GM12878 (cell line): Measurements from ENCODE around the gene COL5A3. TPM values are rescaled to one million over a fixed set of nuclear protein-coding genes. Genes with fewer than 3 reads are reported as not detected.

Source experiments
- ATAC-seq: fragments of 200-7000 bp; cut with Tn5 transposase; 3 replicates; pipeline ENCODE4 v1.9.1; 2020; ENCODE audit warnings: mild to moderate bottlenecking, moderate library complexity
- BruUV-seq: library from RNA; stranded (reverse); fragments of 400-500 nt; replicated peaks from 2 replicates; lab custom pipeline; 2021; lab: Mats Ljungman, UMichigan
- CTCF ChIA-PET: fragments of 300-600 bp; sonication (Branson Sonifier 250); formaldehyde crosslinking; extraction: SDS; loops from one replicate; lab custom pipeline; 2021; ENCODE audit warnings: inconsistent platforms; lab: Yijun Ruan, JAX
- POLR2A ChIA-PET: fragments of 350-600 bp; formaldehyde crosslinking; extraction: SDS; loops from one replicate; lab custom pipeline; 2021; ENCODE audit warnings: inconsistent platforms; lab: Charles Lee
- RAD21 ChIA-PET: fragments of 300-600 bp; sonication (Branson Sonifier 250); formaldehyde crosslinking; loops from one replicate; lab custom pipeline; 2023; ENCODE audit warnings: antibody characterized with exemption; ENCODE audit not compliant: unreplicated experiment; lab: Charles Lee
- SMC1A ChIA-PET: fragments of 300-600 bp; sonication (Branson Sonifier 250); formaldehyde crosslinking; loops from one replicate; lab custom pipeline; 2023; ENCODE audit not compliant: unreplicated experiment, uncharacterized antibody; lab: Charles Lee
- DNase-seq: peaks from one replicate; pipeline ENCODE4 v3.0.0-alpha.2; 2011; ENCODE audit warnings: low read depth, low spot score
- FAIRE-seq: peaks from 3 replicates; lab custom pipeline; 2011; peaks lifted over from hg19 to GRCh38; lab: Jason Lieb, UNC
- H2AFZ ChIP-seq: 2 replicates; pipeline ENCODE4 v1.6.0; 2011; ENCODE audit warnings: low read depth, low read length, control low read depth; ENCODE audit not compliant: control insufficient read depth
- H3K27ac ChIP-seq: 2 replicates; pipeline ENCODE4 v1.5.1; 2011; ENCODE audit warnings: control low read depth; ENCODE audit not compliant: control insufficient read depth, insufficient read depth
- H3K27me3 ChIP-seq, 2 experiments: replicated peaks in 1 of 2; 2 replicates each; pipeline versions ENCODE4 v1.6.0 to v1.6.1; 2011; ENCODE audit warnings: low read length in 1 of 2; ENCODE audit not compliant: control insufficient read depth in 2 of 2, insufficient read depth in 2 of 2
- H3K36me3 ChIP-seq, 2 experiments: 2 replicates each; pipeline ENCODE4 v1.5.1; 2011; ENCODE audit warnings: low read length in 1 of 2; ENCODE audit not compliant: control insufficient read depth in 2 of 2, insufficient read depth in 2 of 2
- H3K4me1 ChIP-seq: 2 replicates; pipeline ENCODE4 v1.6.1; 2011; ENCODE audit warnings: mild to moderate bottlenecking, low read length, moderate library complexity, mixed read lengths; ENCODE audit not compliant: control insufficient read depth, insufficient read depth
- H3K4me2 ChIP-seq: 2 replicates; pipeline ENCODE4 v1.6.0; 2011; ENCODE audit warnings: control low read depth; ENCODE audit not compliant: control insufficient read depth, insufficient read depth
- H3K4me3 ChIP-seq: fragments of 200-600 bp; sonication (generic); 2 replicates; pipeline ENCODE4 v1.5.1; 2016
- H3K79me2 ChIP-seq: 2 replicates; pipeline ENCODE4 v1.6.0; 2011; ENCODE audit warnings: low read length; ENCODE audit not compliant: control insufficient read depth, insufficient read depth
- H3K9ac ChIP-seq: 2 replicates; pipeline ENCODE4 v1.8.0; 2011; ENCODE audit warnings: low read length, control low read depth, mixed read lengths; ENCODE audit not compliant: control insufficient read depth, insufficient read depth
- H3K9me3 ChIP-seq: replicated peaks from 3 replicates; pipeline ENCODE4 v1.5.1; 2011; ENCODE audit warnings: mild to moderate bottlenecking, low read length; ENCODE audit not compliant: control insufficient read depth, insufficient read depth
- H4K20me1 ChIP-seq: 2 replicates; pipeline ENCODE4 v1.6.0; 2011; ENCODE audit not compliant: control insufficient read depth, insufficient read depth
- GATAD2B ChIP-seq: fragments of 450-650 bp; conservative IDR thresholded peaks from 2 replicates; pipeline ENCODE4 v1.6.1; 2017; ENCODE audit warnings: low read depth, mild to moderate bottlenecking, moderate library complexity
- MEF2B ChIP-seq: fragments of 450-650 bp; IDR thresholded peaks from 2 replicates; pipeline ENCODE4 v1.6.1; 2018; ENCODE audit warnings: mild to moderate bottlenecking, moderate library complexity; ENCODE audit not compliant: partially characterized antibody, poor library complexity, severe bottlenecking
- NRF1 ChIP-seq: conservative IDR thresholded peaks from 2 replicates; pipeline ENCODE4 v1.6.1; 2011; ENCODE audit warnings: mild to moderate bottlenecking, low read depth, low read length, improper control_type of control experiment
- PKNOX1 ChIP-seq: fragments of 450-650 bp; IDR thresholded peaks from 2 replicates; pipeline ENCODE4 v1.6.1; 2016; ENCODE audit warnings: mild to moderate bottlenecking
- TARDBP ChIP-seq: IDR thresholded peaks from 2 replicates; pipeline ENCODE4 v1.6.1; 2016; ENCODE audit warnings: borderline replicate concordance
- TCF12 ChIP-seq: IDR thresholded peaks from 2 replicates; pipeline ENCODE4 v1.6.1; 2011; ENCODE audit warnings: low read depth, mild to moderate bottlenecking, low read length
- TCF3 ChIP-seq: IDR thresholded peaks from 2 replicates; pipeline ENCODE4 v1.6.1; 2012; ENCODE audit warnings: low read depth, mild to moderate bottlenecking, low read length, borderline replicate concordance; ENCODE audit not compliant: insufficient read depth
- WGBS: methylation state at CpG from one replicate; pipeline ENCODE4 v1.1.6; 2016; ENCODE audit warnings: low lambda C conversion rate; ENCODE audit not compliant: insufficient replicate concordance, insufficient coverage; ENCODE audit errors: missing lambda C conversion rate; 5-methylcytosine and 5-hydroxymethylcytosine counted together
- in situ Hi-C: fragments of 300-500 bp; cut with MboI; formaldehyde crosslinking; loops from 9 replicates; pipeline ENCODE4 v1.14.3; 2018; ENCODE audit warnings: mixed read lengths
- intact Hi-C: fragments of 100-400 bp; cut with micrococcal nuclease; formaldehyde crosslinking; loops from one replicate; pipeline ENCODE4 v1.14.2; 2022; ENCODE audit not compliant: unreplicated experiment
- polyA plus RNA-seq, 11 experiments: library from polyadenylated mRNA; depleted of rRNA in 4 of 11; unstranded in 6 of 11; stranded (reverse) in 5 of 11; fragments of >200 nt; fragmentation: Nextera tagmentation in 4 of 11; fragmentation: Illumina TruSeq in 1 of 11; extraction: Ambion mirVana in 4 of 11; extraction: Trizol in 1 of 11; gene quantifications; 1 replicate in 1 of 11; 2 replicates in 10 of 11; pipeline versions ENCODE4 v1.2.1 to v1.2.3, GENCODE V29; 2011 to 2016; ENCODE audit warnings: inconsistent platforms in 2 of 11, missing spikeins in 2 of 11, low read depth in 1 of 11
- total RNA-seq, 4 experiments: library from RNA; depleted of rRNA in 3 of 4; stranded (reverse); fragments of >200 nt in 3 of 4; fragmentation: Illumina TruSeq in 1 of 4; extraction: Trizol in 1 of 4; gene quantifications; 2 replicates each; pipeline versions ENCODE4 v1.2.1 to v1.2.3, GENCODE V29; 2013 to 2021
- TF ChIP-seq, protein P1 (sequence below): IDR thresholded peaks from 2 replicates; pipeline ENCODE4 v1.6.1; 2011; ENCODE audit warnings: mild to moderate bottlenecking, low read depth, low read length, moderate library complexity; ENCODE audit not compliant: insufficient replicate concordance

The COL5A3 gene
- total and polyA plus RNA-seq, 10 of the 15 experiments (the other 5 are each of a cell fraction or from before 2014, with no cell fraction given) = under 0.01 to 8.3 (median 0.10) TPM; not detected in 2

- TF ChIP-seq MEF2B = peak; percentile 69
- TF ChIP-seq, protein P1, sequence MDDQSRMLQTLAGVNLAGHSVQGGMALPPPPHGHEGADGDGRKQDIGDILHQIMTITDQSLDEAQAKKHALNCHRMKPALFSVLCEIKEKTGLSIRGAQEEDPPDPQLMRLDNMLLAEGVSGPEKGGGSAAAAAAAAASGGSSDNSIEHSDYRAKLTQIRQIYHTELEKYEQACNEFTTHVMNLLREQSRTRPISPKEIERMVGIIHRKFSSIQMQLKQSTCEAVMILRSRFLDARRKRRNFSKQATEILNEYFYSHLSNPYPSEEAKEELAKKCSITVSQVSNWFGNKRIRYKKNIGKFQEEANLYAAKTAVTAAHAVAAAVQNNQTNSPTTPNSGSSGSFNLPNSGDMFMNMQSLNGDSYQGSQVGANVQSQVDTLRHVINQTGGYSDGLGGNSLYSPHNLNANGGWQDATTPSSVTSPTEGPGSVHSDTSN = peak; percentile 24
- TF ChIP-seq GATAD2B = 0 out of 2 replicates have a peak, but pooled peaks have one; percentile 17
- TF ChIP-seq TCF3 = no peak
- TF ChIP-seq TARDBP = no peak
- TF ChIP-seq NRF1 = no peak
- peak; percentile 53; the same call in 1 of the 2 replicates for TF ChIP-seq PKNOX1
- 0 out of 2 replicates have a peak, but pooled peaks have one; percentile 43 for TF ChIP-seq TCF12
- TF ChIP-seq, all 136 proteins: peak for 5
- no peaks in the 10 kb centered on the region for H3K79me2 ChIP-seq
- no peaks in the 10 kb centered on the region for H3K9me3 ChIP-seq
- DNase-seq = no peak
- in situ Hi-C loops (no loop called here), intact Hi-C loops (no loop called here)
- ATAC-seq = peak; percentile 61
- no TSS peak for BruUV-seq
- RAD21 ChIA-PET = no interaction called here
- CTCF ChIA-PET = interaction anchor here (0.8 kb wide), 1 partner anchor 26 kb away, joined by 3 read pairs; no protein-coding TSS in a partner anchor
- 37% methylated on average over 21 of the region's 21 CpGs for WGBS
- no peak overlapping the region for H3K4me3 ChIP-seq
- SMC1A ChIA-PET = no interaction called here
- no peaks in the 10 kb centered on the region for H4K20me1 ChIP-seq
- H3K9ac ChIP-seq = no peak overlapping the region
- no peak for FAIRE-seq
- no peak overlapping the region for H3K27ac ChIP-seq
- no peaks in the 10 kb centered on the region for H3K4me1 ChIP-seq
- POLR2A ChIA-PET = interaction anchor here (0.6 kb wide), 1 partner anchor 36 kb away, joined by 4 read pairs; no protein-coding TSS in a partner anchor
- H3K4me2 ChIP-seq = no peak overlapping the region
- no peaks in the 10 kb centered on the region; a peak in 1 of 4 replicates for H3K27me3 ChIP-seq
- no peak overlapping the region for H2AFZ ChIP-seq
- no peaks in the 10 kb centered on the region for H3K36me3 ChIP-seq
Observed at GRCh38 chr19:10052602-10053360, 42.5 kb upstream of the COL5A3 start.
